Vagina (tissue), 2 donors: ENCODE results near the gene CD320. TPM values are rescaled to one million over a fixed set of nuclear protein-coding genes. Genes with fewer than 3 reads are reported as not detected.

ENCODE experiments used
- DNase-seq, 2 donors: peaks; one replicate each; pipeline ENCODE4 v3.0.0-alpha.2; 2017; ENCODE audit errors: extremely low spot score in 2 of 2
- H3K27ac ChIP-seq: fragments of 200-600 bp; sonication (generic); one replicate; pipeline ENCODE4 v1.5.1; 2019
- H3K27me3 ChIP-seq: fragments of 200-600 bp; sonication (generic); one replicate; pipeline ENCODE4 v1.5.1; 2019
- H3K36me3 ChIP-seq, 2 donors: fragments of 200-600 bp; sonication (generic); one replicate each; pipeline ENCODE4 v1.5.1; 2017 to 2019
- H3K4me1 ChIP-seq: fragments of 200-600 bp; sonication (generic); one replicate; pipeline ENCODE4 v1.5.1; 2019
- H3K4me3 ChIP-seq, 2 donors: fragments of 200-600 bp; sonication (generic); 1 replicate in 1 of 2; 2 replicates in 1 of 2; pipeline ENCODE4 v1.5.1; 2016 to 2019
- H3K9me3 ChIP-seq: fragments of 200-600 bp; sonication (generic); one replicate; pipeline ENCODE4 v1.5.1; 2019
- CTCF ChIP-seq, 3 experiments: fragments of 450-650 bp in 2 of 3; fragments of 200-600 bp in 1 of 3; sonication (generic) in 1 of 3; IDR thresholded peaks; one replicate each; pipeline ENCODE4 v1.5.1; 2017 to 2019; ENCODE audit warnings: antibody characterized with exemption in 3 of 3, mild to moderate bottlenecking in 2 of 3, moderate library complexity in 2 of 3
- POLR2A ChIP-seq, 2 donors: fragments of 450-650 bp; IDR thresholded peaks; one replicate each; pipeline ENCODE4 v1.6.1; 2017; ENCODE audit warnings: antibody characterized with exemption in 2 of 2, mild to moderate bottlenecking in 2 of 2, moderate library complexity in 2 of 2
- POLR2AphosphoS5 ChIP-seq, 2 donors: sonication (generic); formaldehyde crosslinking; IDR thresholded peaks; one replicate each; pipeline ENCODE4 v1.9.0; 2017; ENCODE audit warnings: antibody characterized with exemption in 2 of 2, mild to moderate bottlenecking in 2 of 2, low read depth in 1 of 2; ENCODE audit not compliant: insufficient read depth in 1 of 2
- intact Hi-C: fragments of 100-400 bp; cut with DNase I; formaldehyde crosslinking; loops from one replicate; pipeline ENCODE4 v1.15.1; 2023
- total RNA-seq: library from RNA; depleted of rRNA; stranded (reverse); fragments of >200 nt; gene quantifications from one replicate; pipeline ENCODE4 v1.2.3, GENCODE V29; 2016

The CD320 gene
- total RNA-seq, 1 donor from 2014 or later, result 27.3 TPM

- intact Hi-C loops, result no loop called here
- Histone ChIP-seq H3K27me3 (no peaks in the 10 kb centered on the region), H3K4me3 (no peak overlapping the region), H3K36me3 (no peaks in the 10 kb centered on the region), H3K27ac (no peak overlapping the region), H3K4me1 (peaks cover 18% of the 10 kb centered on the region), H3K9me3 (no peaks in the 10 kb centered on the region)
- DNase-seq, result no peak
- TF ChIP-seq CTCF (IDR thresholded peaks at IDR 0.05) (no peak), POLR2A (IDR thresholded peaks at IDR 0.05) (no peak), POLR2AphosphoS5 (IDR thresholded peaks at IDR 0.05; ENCODE audit: insufficient read depth in 1 of 2, low read depth in 1 of 2) (no peak)
Observed at GRCh38 chr19:8329996-8330395, 21.8 kb upstream of the CD320 start.

- no peak overlapping the region for H3K4me3 ChIP-seq
- H3K36me3 ChIP-seq, result peaks cover 0 to 15% of the 10 kb centered on the region in 2 donors
- TF ChIP-seq POLR2A (IDR thresholded peaks at IDR 0.05) (no peak), POLR2AphosphoS5 (IDR thresholded peaks at IDR 0.05; ENCODE audit: insufficient read depth in 1 of 2, low read depth in 1 of 2) (no peak), CTCF (IDR thresholded peaks at IDR 0.05) (no peak)
- H3K4me1 ChIP-seq, result peaks cover 29% of the 10 kb centered on the region
- intact Hi-C loops, result no loop called here
- no peaks in the 10 kb centered on the region for H3K9me3 ChIP-seq
- DNase-seq, result no peak
- H3K27ac ChIP-seq, result no peak overlapping the region
- H3K27me3 ChIP-seq, result no peaks in the 10 kb centered on the region
Observed at GRCh38 chr19:8325454-8325853, 17.3 kb upstream of the CD320 start.

GRCh38 chr19:8324186-8325050, 16.3 kb upstream of the CD320 start:
- H3K27me3 ChIP-seq, result no peaks in the 10 kb centered on the region
- intact Hi-C loops, result no loop called here
- no peak overlapping the region for H3K4me3 ChIP-seq
- no peak for DNase-seq
- no peak overlapping the region for H3K27ac ChIP-seq
- H3K9me3 ChIP-seq, result no peaks in the 10 kb centered on the region
- peaks cover 37% of the 10 kb centered on the region for H3K4me1 ChIP-seq
- TF ChIP-seq POLR2AphosphoS5 (IDR thresholded peaks at IDR 0.05; ENCODE audit: insufficient read depth in 1 of 2, low read depth in 1 of 2), result peak in 1 of 2 donors; percentile 46
- no peak for TF ChIP-seq POLR2A (IDR thresholded peaks at IDR 0.05)
- peaks cover 0 to 15% of the 10 kb centered on the region in 2 donors for H3K36me3 ChIP-seq

- intact Hi-C loops, result no loop called here
- no peak for DNase-seq
- no peak overlapping the region for H3K27ac ChIP-seq
Observed at GRCh38 chr19:8323781-8324185, 15.6 kb upstream of the CD320 start.

GRCh38 chr19:8322638-8322997, 14.5 kb upstream of the CD320 start:
- H3K9me3 ChIP-seq, result no peaks in the 10 kb centered on the region
- no peaks in the 10 kb centered on the region for H3K27me3 ChIP-seq
- peak overlapping the region; percentile 95 for H3K27ac ChIP-seq
- peaks cover 37% of the 10 kb centered on the region for H3K4me1 ChIP-seq
- peaks cover 0 to 15% of the 10 kb centered on the region in 2 donors for H3K36me3 ChIP-seq
- peak overlapping the region; percentile 83 to 98 for H3K4me3 ChIP-seq
- intact Hi-C loops, result no loop called here
- TF ChIP-seq POLR2AphosphoS5 (IDR thresholded peaks at IDR 0.05; ENCODE audit: insufficient read depth in 1 of 2, low read depth in 1 of 2) (no peak), POLR2A (IDR thresholded peaks at IDR 0.05) (no peak), CTCF (IDR thresholded peaks at IDR 0.05) (no peak)
- DNase-seq, result no peak

More at GRCh38 chr19:8323781-8324185, 15.6 kb upstream of the CD320 start:
- H3K36me3 ChIP-seq, result peaks cover 0 to 15% of the 10 kb centered on the region in 2 donors
- no peaks in the 10 kb centered on the region for H3K9me3 ChIP-seq
- no peaks in the 10 kb centered on the region for H3K27me3 ChIP-seq
- no peak for TF ChIP-seq CTCF (IDR thresholded peaks at IDR 0.05)
- no peak for TF ChIP-seq POLR2AphosphoS5 (IDR thresholded peaks at IDR 0.05; ENCODE audit: insufficient read depth in 1 of 2, low read depth in 1 of 2)
- TF ChIP-seq POLR2A (IDR thresholded peaks at IDR 0.05), result no peak
- H3K4me3 ChIP-seq, result no peak overlapping the region
- peaks cover 37% of the 10 kb centered on the region for H3K4me1 ChIP-seq
